K562 (cell line): Measurements from ENCODE around the gene KCNJ14.

Experiments
- RBM39 ChIP-seq: fragments of 200-400 bp; formaldehyde crosslinking; optimal IDR thresholded peaks from 2 replicates; pipeline ENCODE3; 2018; ENCODE audit warnings: low read depth, low read length
- TCFL5 ChIP-seq: fragments of 250-450 bp; sonication (Bioruptor Pico); conservative IDR thresholded peaks from 2 replicates; pipeline ENCODE4 v1.6.1; 2021; ENCODE audit warnings: mild to moderate bottlenecking, moderate library complexity, matching md5 sums
- ZNF24 ChIP-seq: fragments of 450-650 bp; IDR thresholded peaks from 2 replicates; pipeline ENCODE4 v1.6.1; 2016
- TF ChIP-seq, protein P1 (sequence below), 3 experiments: IDR thresholded peaks in 2 of 3; conservative IDR thresholded peaks in 1 of 3; 2 replicates each; pipeline ENCODE4 v1.5.1; 2011 to 2012; ENCODE audit warnings: low read length in 3 of 3, mild to moderate bottlenecking in 3 of 3, control low read depth in 2 of 3, improper control_type of control experiment in 1 of 3, inconsistent platforms in 1 of 3, low read depth in 1 of 3, mixed read lengths in 1 of 3, moderate library complexity in 1 of 3; ENCODE audit not compliant: insufficient read depth in 2 of 3

DNA sequence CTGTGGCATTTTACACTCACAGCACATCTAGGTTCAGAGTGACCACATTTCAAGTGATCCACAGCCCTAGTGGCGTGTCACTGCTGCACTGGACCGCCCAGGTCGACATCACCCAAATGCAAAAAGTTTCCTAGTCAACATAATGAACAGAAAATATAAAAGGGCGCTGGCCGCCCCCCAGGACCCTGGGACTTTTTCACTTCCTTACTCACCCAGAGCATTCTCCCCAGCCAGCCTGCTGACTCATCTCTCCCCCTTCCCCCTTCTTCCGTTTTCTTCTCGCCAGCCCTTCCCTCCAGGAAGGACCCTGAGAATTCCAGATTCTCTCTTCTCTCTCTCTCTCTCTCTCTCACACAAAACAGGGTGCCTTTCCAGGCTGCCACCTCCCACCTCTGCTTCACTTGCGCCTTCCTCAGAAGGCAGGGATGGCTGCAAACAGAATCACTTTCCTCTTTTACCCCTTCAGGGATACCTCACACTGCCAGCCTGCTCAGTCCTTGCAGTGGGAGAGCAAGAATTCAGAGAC, 30.6 kb upstream of the KCNJ14 start:
- TF ChIP-seq TCFL5 (CRISPR knock-in tag): no peak
- TF ChIP-seq, protein P1, sequence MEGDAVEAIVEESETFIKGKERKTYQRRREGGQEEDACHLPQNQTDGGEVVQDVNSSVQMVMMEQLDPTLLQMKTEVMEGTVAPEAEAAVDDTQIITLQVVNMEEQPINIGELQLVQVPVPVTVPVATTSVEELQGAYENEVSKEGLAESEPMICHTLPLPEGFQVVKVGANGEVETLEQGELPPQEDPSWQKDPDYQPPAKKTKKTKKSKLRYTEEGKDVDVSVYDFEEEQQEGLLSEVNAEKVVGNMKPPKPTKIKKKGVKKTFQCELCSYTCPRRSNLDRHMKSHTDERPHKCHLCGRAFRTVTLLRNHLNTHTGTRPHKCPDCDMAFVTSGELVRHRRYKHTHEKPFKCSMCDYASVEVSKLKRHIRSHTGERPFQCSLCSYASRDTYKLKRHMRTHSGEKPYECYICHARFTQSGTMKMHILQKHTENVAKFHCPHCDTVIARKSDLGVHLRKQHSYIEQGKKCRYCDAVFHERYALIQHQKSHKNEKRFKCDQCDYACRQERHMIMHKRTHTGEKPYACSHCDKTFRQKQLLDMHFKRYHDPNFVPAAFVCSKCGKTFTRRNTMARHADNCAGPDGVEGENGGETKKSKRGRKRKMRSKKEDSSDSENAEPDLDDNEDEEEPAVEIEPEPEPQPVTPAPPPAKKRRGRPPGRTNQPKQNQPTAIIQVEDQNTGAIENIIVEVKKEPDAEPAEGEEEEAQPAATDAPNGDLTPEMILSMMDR (IDR thresholded peaks at IDR 0.05 in 2 of 3, conservative IDR thresholded peaks at IDR 0.05 in 1 of 3; ENCODE audit: insufficient read depth in 2 of 3, low read depth in 1 of 3, low read length in 3 of 3): no peak
- no peak for TF ChIP-seq RBM39
- no peak for TF ChIP-seq ZNF24
